Loucy (cell line): ENCODE measurements around the gene IL6.

Experiments used
- EZH2phosphoT487 ChIP-seq: fragments of 200-600 bp; IDR thresholded peaks from 2 replicates; pipeline ENCODE4 v1.6.1; 2018; ENCODE audit warnings: antibody characterized with exemption, mild to moderate bottlenecking, moderate library complexity, borderline replicate concordance
- TF ChIP-seq, protein P1 (sequence below): fragments of 200-600 bp; sonication (generic); conservative IDR thresholded peaks from 2 replicates; pipeline ENCODE4 v1.5.1; 2014; ENCODE audit warnings: mild to moderate bottlenecking, antibody characterized with exemption, low read length

DNA sequence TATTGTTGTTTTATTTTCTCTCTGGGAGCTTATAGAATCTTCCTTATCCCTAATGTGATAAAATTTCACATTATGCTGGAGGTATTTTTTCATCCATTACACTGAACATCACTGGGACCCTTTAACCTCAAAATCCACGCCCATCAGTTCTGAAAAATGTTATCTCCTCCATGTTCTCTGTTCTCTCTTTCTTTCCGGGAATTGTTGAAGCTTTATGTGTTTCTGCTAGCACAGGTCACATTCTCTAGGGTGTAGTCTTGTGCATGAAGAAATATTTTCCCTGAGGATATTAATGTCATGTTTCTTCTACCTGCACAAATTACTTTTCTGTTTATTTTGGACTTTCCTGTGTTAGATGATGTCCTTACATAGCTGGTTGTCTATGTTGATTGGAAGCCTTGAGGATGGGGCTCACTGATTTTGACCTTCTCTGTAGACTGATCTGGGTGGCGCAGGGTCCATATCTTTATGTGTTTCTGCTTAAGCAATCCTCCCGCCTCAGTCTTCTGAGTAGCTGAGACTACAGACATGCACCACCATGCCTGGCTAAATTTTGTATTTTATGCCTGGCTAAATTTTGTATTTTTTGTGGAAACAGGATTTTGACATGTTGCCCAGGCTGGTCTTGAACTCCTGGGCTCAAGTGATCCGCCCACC lies 31.4 kb upstream of the IL6 start:
- TF ChIP-seq, protein P1, sequence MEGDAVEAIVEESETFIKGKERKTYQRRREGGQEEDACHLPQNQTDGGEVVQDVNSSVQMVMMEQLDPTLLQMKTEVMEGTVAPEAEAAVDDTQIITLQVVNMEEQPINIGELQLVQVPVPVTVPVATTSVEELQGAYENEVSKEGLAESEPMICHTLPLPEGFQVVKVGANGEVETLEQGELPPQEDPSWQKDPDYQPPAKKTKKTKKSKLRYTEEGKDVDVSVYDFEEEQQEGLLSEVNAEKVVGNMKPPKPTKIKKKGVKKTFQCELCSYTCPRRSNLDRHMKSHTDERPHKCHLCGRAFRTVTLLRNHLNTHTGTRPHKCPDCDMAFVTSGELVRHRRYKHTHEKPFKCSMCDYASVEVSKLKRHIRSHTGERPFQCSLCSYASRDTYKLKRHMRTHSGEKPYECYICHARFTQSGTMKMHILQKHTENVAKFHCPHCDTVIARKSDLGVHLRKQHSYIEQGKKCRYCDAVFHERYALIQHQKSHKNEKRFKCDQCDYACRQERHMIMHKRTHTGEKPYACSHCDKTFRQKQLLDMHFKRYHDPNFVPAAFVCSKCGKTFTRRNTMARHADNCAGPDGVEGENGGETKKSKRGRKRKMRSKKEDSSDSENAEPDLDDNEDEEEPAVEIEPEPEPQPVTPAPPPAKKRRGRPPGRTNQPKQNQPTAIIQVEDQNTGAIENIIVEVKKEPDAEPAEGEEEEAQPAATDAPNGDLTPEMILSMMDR: no peak
- TF ChIP-seq EZH2phosphoT487: no peak
